Activated T-cell treated with anti-CD3 and anti-CD28 coated beads for 24 hours (primary cell): ENCODE data around the gene RBM26.
"Not testable (repeated sequence)": the region's sequence is repeated elsewhere in the genome, so short reads cannot be mapped to it uniquely, and the experiment has no call there.

Experiments
- DNase-seq: peaks from one replicate; pipeline ENCODE4 v3.0.0-alpha.2; 2020; ENCODE audit warnings: low read depth

RBM26 gene

GRCh38 chr13:79386125-79386826 is 19.8 kb downstream of the RBM26 start:
- no peak for DNase-seq

- DNase-seq: no peak
Measured at GRCh38 chr13:79385694-79386093, 20.4 kb downstream of the RBM26 start.

GRCh38 chr13:79384022-79384610 is 21.9 kb downstream of the RBM26 start:
- DNase-seq: no peak

- no peak for DNase-seq
Measured at GRCh38 chr13:79382545-79383275, 23.3 kb downstream of the RBM26 start.

GRCh38 chr13:79380997-79381396 is 25.1 kb downstream of the RBM26 start:
- DNase-seq: no peak

GRCh38 chr13:79379274-79379673 is 26.8 kb downstream of the RBM26 start:
- no peak for DNase-seq

GRCh38 chr13:79376843-79377242 is 29.2 kb downstream of the RBM26 start:
- DNase-seq: no peak

GRCh38 chr13:79374578-79374977 is 31.5 kb downstream of the RBM26 start:
- no peak for DNase-seq

- no peak for DNase-seq
Measured at GRCh38 chr13:79373916-79374315, 32.1 kb downstream of the RBM26 start.

- DNase-seq: no peak
Measured at GRCh38 chr13:79369226-79369625, 36.8 kb downstream of the RBM26 start.

GRCh38 chr13:79365981-79366380 is 40.1 kb downstream of the RBM26 start:
- no peak for DNase-seq

- no peak for DNase-seq
Measured at GRCh38 chr13:79361299-79361698, 44.8 kb downstream of the RBM26 start.

GRCh38 chr13:79360095-79360494 is 46.0 kb downstream of the RBM26 start:
- DNase-seq: no peak

- DNase-seq: no peak
Measured at GRCh38 chr13:79359064-79359463, 47.0 kb downstream of the RBM26 start.

GRCh38 chr13:79354285-79354684 is 51.8 kb downstream of the RBM26 start:
- DNase-seq: no peak

- no peak for DNase-seq
Measured at GRCh38 chr13:79353693-79354092, 52.4 kb downstream of the RBM26 start.

- DNase-seq: no peak
Measured at GRCh38 chr13:79352107-79352506, 53.9 kb downstream of the RBM26 start.

GRCh38 chr13:79349608-79350007 is 56.4 kb downstream of the RBM26 start:
- DNase-seq: not testable (repeated sequence)

- DNase-seq: no peak
Measured at GRCh38 chr13:79349011-79349410, 57.0 kb downstream of the RBM26 start.

- DNase-seq: no peak
Measured at GRCh38 chr13:79346300-79346914, 59.6 kb downstream of the RBM26 start.

- no peak for DNase-seq
Measured at GRCh38 chr13:79341202-79341601, 64.9 kb downstream of the RBM26 start.

GRCh38 chr13:79340490-79340889 is 65.6 kb downstream of the RBM26 start:
- DNase-seq: no peak

- DNase-seq: no peak
Measured at GRCh38 chr13:79338343-79338742, 67.7 kb downstream of the RBM26 start.
